GM06990 (cell line): ENCODE data around the gene LPP.
A peak's percentile ranks its signal among the peaks of the same experiment; 100 is the strongest.

Experiments
- DNase-seq: peaks from one replicate; pipeline ENCODE4 v3.0.0-alpha.2; 2011; ENCODE audit not compliant: insufficient read length; ENCODE audit errors: extremely low read depth
- H3K27me3 ChIP-seq: replicated peaks from 2 replicates; pipeline ENCODE4 v1.6.0; 2011; ENCODE audit warnings: low read length; ENCODE audit not compliant: control insufficient read depth, insufficient read depth
- H3K36me3 ChIP-seq: 2 replicates; pipeline ENCODE4 v1.5.1; 2011; ENCODE audit warnings: low read length; ENCODE audit not compliant: control insufficient read depth, insufficient read depth
- H3K4me3 ChIP-seq: replicated peaks from 2 replicates; pipeline ENCODE4 v1.5.1; 2011; ENCODE audit warnings: low read depth, mild to moderate bottlenecking, control low read depth, low read length
- CTCF ChIP-seq: IDR thresholded peaks from 2 replicates; pipeline ENCODE4 v1.5.1; 2011; ENCODE audit warnings: low read length, control low read depth, mild to moderate bottlenecking, inconsistent platforms; ENCODE audit not compliant: insufficient read depth, poor library complexity, severe bottlenecking

LPP gene

GRCh38 chr3:188152660-188153436, 1.1 kb upstream of the LPP start:
- Histone ChIP-seq H3K27me3 (no peaks in the 10 kb centered on the region; the same call in 1 of the 2 replicates), H3K36me3 (no peaks in the 10 kb centered on the region), H3K4me3 (no peak overlapping the region)
- DNase-seq = no peak
- no peak for TF ChIP-seq CTCF

DNA sequence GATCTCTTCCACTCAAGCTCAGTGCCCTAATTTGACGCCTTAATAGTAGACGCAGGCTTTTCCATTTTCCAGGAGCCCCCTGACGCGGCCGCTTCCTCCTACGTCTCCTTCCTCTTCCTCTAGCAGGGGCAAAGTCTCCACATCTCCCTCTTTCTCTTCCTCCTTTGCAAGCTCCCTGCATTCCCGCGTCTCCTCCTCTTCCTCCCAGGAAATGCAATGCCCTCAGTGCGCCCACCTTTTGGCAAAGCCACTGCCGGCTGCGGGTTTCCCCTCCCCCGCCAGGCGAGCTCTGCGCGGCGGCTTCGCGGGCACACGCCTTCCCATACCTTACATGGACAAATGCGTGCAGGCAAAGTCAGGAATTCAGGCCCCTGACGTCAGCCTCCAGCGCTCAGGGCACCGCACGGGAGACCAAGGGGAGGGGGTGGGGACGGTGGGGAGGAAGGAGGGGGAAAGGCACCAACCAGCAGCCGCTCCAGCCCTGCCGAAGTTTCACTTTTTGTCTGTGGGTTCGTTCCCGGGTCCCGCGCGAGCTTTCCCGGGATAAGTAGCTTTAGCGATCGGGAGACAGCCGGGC, 432 bp upstream of the LPP start:
- Histone ChIP-seq H3K27me3 (no peaks in the 10 kb centered on the region; the same call in 1 of the 2 replicates), H3K4me3 (peak overlapping the region; percentile 59), H3K36me3 (no peaks in the 10 kb centered on the region)
- no peak for TF ChIP-seq CTCF
- DNase-seq = no peak

GRCh38 chr3:188154809-188155574, 1.0 kb downstream of the LPP start:
- no peak for TF ChIP-seq CTCF
- H3K27me3 ChIP-seq = no peaks in the 10 kb centered on the region; the same call in 1 of the 2 replicates
- DNase-seq = no peak
- H3K36me3 ChIP-seq = no peaks in the 10 kb centered on the region
- no peak overlapping the region for H3K4me3 ChIP-seq

DNA sequence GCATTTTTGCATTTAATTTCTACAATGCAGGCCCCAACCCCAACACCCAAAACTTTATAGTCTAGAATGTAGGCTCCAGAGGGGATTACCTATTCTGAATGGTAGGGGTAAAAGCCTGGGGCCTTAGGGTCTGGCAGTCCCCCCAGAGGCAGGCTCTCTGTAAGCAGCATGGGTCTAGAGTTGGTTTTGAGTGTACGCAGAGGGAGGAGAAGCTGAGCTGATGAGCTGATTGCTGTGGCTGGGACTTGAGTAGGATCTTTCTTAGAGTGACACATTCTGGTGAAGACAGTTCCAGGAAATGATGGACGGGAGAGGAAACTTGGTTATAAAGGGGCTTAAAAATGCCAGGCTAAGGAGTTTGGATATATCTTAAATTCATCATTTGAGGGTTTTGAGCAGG, 2.1 kb downstream of the LPP start:
- DNase-seq = no peak
- no peaks in the 10 kb centered on the region for H3K36me3 ChIP-seq
- TF ChIP-seq CTCF = no peak
- no peaks in the 10 kb centered on the region; the same call in 1 of the 2 replicates for H3K27me3 ChIP-seq
- H3K4me3 ChIP-seq = no peak overlapping the region

- DNase-seq = no peak
- TF ChIP-seq CTCF = no peak
- Histone ChIP-seq H3K36me3 (no peaks in the 10 kb centered on the region), H3K4me3 (no peak overlapping the region), H3K27me3 (no peaks in the 10 kb centered on the region; the same call in 1 of the 2 replicates)
Measured at GRCh38 chr3:188157407-188157806, 3.5 kb downstream of the LPP start.
